Activated CD8-positive, alpha-beta T cell treated with anti-CD3 and anti-CD28 coated beads for 36 hours (primary cell): Measurements from ENCODE around the gene NUBP2. TPM values are rescaled to one million over a fixed set of nuclear protein-coding genes. Genes with fewer than 3 reads are reported as not detected.
A peak's percentile ranks its signal among the peaks of the same experiment; 100 is the strongest.

Source experiments
- ATAC-seq: fragments of 200-7000 bp; cut with Tn5 transposase; one replicate; pipeline ENCODE4 v1.10.0; 2021; ENCODE audit warnings: mild to moderate bottlenecking, moderate library complexity
- CTCF ChIA-PET: fragments of 350-600 bp; sonication (Branson Sonifier 250); formaldehyde crosslinking; loops from one replicate; lab custom pipeline; 2021; ENCODE audit warnings: antibody characterized with exemption; lab: Charles Lee
- POLR2A ChIA-PET: fragments of 350-600 bp; sonication (Branson Sonifier 250); formaldehyde crosslinking; loops from one replicate; lab custom pipeline; 2021; ENCODE audit warnings: antibody characterized with exemption; lab: Charles Lee
- DNase-seq: peaks from one replicate; pipeline ENCODE4 v3.0.0-alpha.2; 2020
- H3K27ac Mint-ChIP-seq: one replicate; pipeline ENCODE4 v1.8.0; 2021; ENCODE audit warnings: mild to moderate bottlenecking, mixed read lengths
- H3K27me3 Mint-ChIP-seq: one replicate; pipeline ENCODE4 v1.8.0; 2021; ENCODE audit warnings: mixed read lengths
- H3K36me3 Mint-ChIP-seq: one replicate; pipeline ENCODE4 v1.8.0; 2021; ENCODE audit warnings: low read depth, mixed read lengths
- H3K4me1 Mint-ChIP-seq: one replicate; pipeline ENCODE4 v1.8.0; 2021; ENCODE audit warnings: low read depth, mixed read lengths
- H3K4me3 Mint-ChIP-seq: one replicate; pipeline ENCODE4 v1.8.0; 2021; ENCODE audit warnings: mild to moderate bottlenecking, moderate library complexity, mixed read lengths
- H3K9me3 Mint-ChIP-seq: one replicate; pipeline ENCODE4 v1.8.0; 2021; ENCODE audit warnings: mixed read lengths
- CTCF ChIP-seq: fragments of 200-600 bp; IDR thresholded peaks from one replicate; pipeline ENCODE4 v1.8.0; 2022; ENCODE audit warnings: antibody characterized with exemption, mild to moderate bottlenecking
- intact Hi-C: fragments of 100-400 bp; cut with micrococcal nuclease; formaldehyde crosslinking; loops from one replicate; pipeline ENCODE4 v1.10.0; 2022
- total RNA-seq, 2 experiments: library from RNA; stranded (reverse); gene quantifications; one replicate each; pipeline ENCODE4 v1.2.3, GENCODE V29; 2021

Gene NUBP2
- total RNA-seq, result 10 to 100 TPM; 43.5 to 45.0 TPM

- intact Hi-C loops, result loop anchor here (1.0 kb wide), 1 partner anchor 11 kb away; the partner anchor contains the start of gene NME3
- CTCF ChIA-PET, result interaction anchor here (0.8 to 5.3 kb wide), 15 partner anchors 8 to 1086 kb away, joined by 3 to 36 read pairs (median 4); partner anchors contain the start of genes EME2, FAHD1, HAGH and MAPK8IP3
- H3K27me3 Mint-ChIP-seq, result no peaks in the 10 kb centered on the region
- peak; percentile 93 for ATAC-seq
- H3K9me3 Mint-ChIP-seq, result no peaks in the 10 kb centered on the region
- peaks cover 27% of the 10 kb centered on the region for H3K4me1 Mint-ChIP-seq
- POLR2A ChIA-PET, result interaction anchor here (0.5 to 3.1 kb wide), 14 partner anchors 8 to 372 kb away, joined by 3 to 18 read pairs (median 4); partner anchors contain the start of genes EME2, FAHD1, HAGH and MRPS34
- no peak for TF ChIP-seq CTCF
- DNase-seq, result peak; percentile 100
- H3K4me3 Mint-ChIP-seq, result peak within 1 kb of the TSS; percentile 93
- H3K36me3 Mint-ChIP-seq, result peaks cover 2% of the 10 kb centered on the region
- H3K27ac Mint-ChIP-seq, result peak within 1 kb of the TSS; percentile 91
These were observed at the start of gene NUBP2, which contains the start of gene SPSB3 for GRCh38 chr16:1782408-1783264. TSS of gene NUBP2 (plus strand) at chr16:1782960. CDS start at chr16:1783021, 61 bp downstream. TSS of gene SPSB3 (minus strand) at chr16:1782571. CDS start at chr16:1781483, 1,088 bp downstream.

GRCh38 chr16:1734123-1734522 lies 48.6 kb upstream of the NUBP2 start:
- POLR2A ChIA-PET, result no interaction called here
- TF ChIP-seq CTCF, result no peak
- ATAC-seq (no peak), DNase-seq (no peak)
- no peaks in the 10 kb centered on the region for H3K4me1 Mint-ChIP-seq
- no peak overlapping the region for H3K27ac Mint-ChIP-seq
- no peaks in the 10 kb centered on the region for H3K9me3 Mint-ChIP-seq
- intact Hi-C loops, result no loop called here
- CTCF ChIA-PET, result no interaction called here
- H3K4me3 Mint-ChIP-seq, result no peak overlapping the region
- peaks cover 1% of the 10 kb centered on the region for H3K36me3 Mint-ChIP-seq
- no peaks in the 10 kb centered on the region for H3K27me3 Mint-ChIP-seq

- ChIA-PET CTCF (no interaction called here), POLR2A (no interaction called here)
- no peak for TF ChIP-seq CTCF
- no peak for DNase-seq
- no peak for ATAC-seq
- intact Hi-C loops, result no loop called here
- Mint-ChIP-seq H3K36me3 (peaks cover 1% of the 10 kb centered on the region), H3K9me3 (no peaks in the 10 kb centered on the region), H3K4me1 (no peaks in the 10 kb centered on the region), H3K4me3 (no peak overlapping the region), H3K27ac (no peak overlapping the region), H3K27me3 (no peaks in the 10 kb centered on the region)
These were observed 47.9 kb upstream of the NUBP2 start for GRCh38 chr16:1734816-1735215.

GRCh38 chr16:1740234-1740633 lies 42.5 kb upstream of the NUBP2 start:
- no peaks in the 10 kb centered on the region for H3K27me3 Mint-ChIP-seq
- ATAC-seq (no peak), DNase-seq (no peak)
- no peak overlapping the region for H3K27ac Mint-ChIP-seq
- POLR2A ChIA-PET, result no interaction called here
- CTCF ChIA-PET, result no interaction called here
- no peaks in the 10 kb centered on the region for H3K4me1 Mint-ChIP-seq
- H3K4me3 Mint-ChIP-seq, result no peak overlapping the region
- no peaks in the 10 kb centered on the region for H3K9me3 Mint-ChIP-seq
- intact Hi-C loops, result no loop called here
- no peak for TF ChIP-seq CTCF
- H3K36me3 Mint-ChIP-seq, result no peaks in the 10 kb centered on the region
